NCI-H345 treated with DMSO at 0.1 percent for 48 hours (cell line): Measurements from ENCODE around the gene METTL1.
"Not testable (repeated sequence)": the region's sequence is repeated elsewhere in the genome, so short reads cannot be mapped to it uniquely, and the experiment has no call there.

Experiments
- DNase-seq: peaks from one replicate; lab custom pipeline; 2025; ENCODE audit not compliant: unreplicated experiment; lab: John Stamatoyannopoulos, UW

The METTL1 gene

DNA sequence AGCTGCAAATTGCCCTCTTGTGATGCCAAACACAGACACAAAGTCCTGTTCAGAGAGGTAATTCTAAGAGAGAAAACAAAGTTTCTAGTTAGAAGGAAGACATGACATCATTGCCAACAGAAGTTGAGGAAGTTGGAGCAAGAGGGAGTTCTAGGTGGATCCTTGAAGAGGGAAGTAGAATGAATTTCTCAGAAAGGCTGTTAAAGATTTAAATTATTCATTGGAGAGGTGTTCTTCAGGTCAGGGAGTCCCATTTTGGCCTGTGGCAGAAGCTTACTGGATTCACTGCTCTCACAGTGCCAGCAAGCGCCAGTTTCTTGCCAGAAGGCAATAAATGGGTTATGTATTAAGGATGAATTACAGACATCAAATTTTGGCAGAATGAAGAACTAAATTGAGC is 26.0 kb upstream of the METTL1 start:
- DNase-seq = no peak

DNA sequence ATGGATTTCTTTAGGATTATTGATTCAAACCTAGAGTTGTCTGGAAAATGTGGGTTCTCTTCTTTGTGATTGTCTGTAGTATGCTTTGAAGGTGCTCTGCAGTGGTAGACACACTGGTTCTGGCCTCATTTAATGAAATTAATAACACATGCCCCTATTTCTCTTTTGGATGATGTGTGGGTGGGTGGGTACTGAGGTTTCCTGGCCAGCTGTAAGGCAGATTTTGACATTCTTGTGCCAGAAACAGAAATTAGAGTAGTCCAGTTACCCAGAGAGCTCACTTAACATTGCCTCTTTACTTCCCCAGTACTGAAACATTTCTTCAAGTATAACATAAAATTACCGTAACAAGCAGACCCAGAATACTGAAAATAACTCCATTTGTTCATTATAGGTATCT is 25.1 kb upstream of the METTL1 start:
- no peak for DNase-seq

DNA sequence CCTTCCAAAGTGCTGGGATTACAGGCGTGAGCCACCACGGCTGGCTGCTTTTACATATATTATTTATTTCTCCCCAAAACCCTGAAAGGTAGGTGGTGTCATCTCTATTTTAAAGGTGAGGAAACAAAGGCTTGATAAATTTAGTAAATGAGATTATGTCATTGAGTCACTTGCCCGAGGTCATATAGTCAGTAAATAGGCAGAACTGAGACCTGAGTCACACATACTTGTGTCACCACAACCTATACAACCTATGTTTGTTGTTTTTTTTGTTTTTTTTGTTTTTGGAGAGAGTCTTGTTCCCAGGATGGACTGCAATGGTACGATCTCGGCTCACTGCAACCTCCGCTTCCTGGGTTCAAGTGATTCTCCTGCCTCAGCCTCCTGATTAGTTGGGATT is 23.4 kb upstream of the METTL1 start:
- no peak for DNase-seq

DNA sequence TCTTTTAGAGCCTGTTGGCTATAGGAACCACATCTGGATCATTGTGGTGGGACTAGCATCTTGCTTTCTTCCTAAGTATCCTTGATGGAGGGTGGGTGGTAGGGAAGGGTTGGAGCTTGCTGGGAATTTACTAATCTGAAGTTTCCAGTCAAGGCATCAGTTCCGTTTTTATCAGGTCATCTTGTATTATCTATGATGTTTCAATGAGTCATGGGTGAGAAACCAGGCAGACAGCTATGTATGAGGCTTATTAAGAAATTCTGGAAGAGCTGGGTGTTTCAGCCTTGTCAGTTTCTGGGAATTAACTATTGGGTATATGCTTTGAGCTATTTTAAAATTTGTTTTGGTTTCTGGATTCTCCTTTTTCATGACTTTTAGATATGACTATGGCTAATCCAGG is 22.0 kb upstream of the METTL1 start:
- DNase-seq = no peak

GRCh38 chr12:57783861-57784260 is 12.0 kb upstream of the METTL1 start:
- DNase-seq = no peak

- DNase-seq = no peak
Measured at GRCh38 chr12:57783466-57783801, 11.5 kb upstream of the METTL1 start.

DNA sequence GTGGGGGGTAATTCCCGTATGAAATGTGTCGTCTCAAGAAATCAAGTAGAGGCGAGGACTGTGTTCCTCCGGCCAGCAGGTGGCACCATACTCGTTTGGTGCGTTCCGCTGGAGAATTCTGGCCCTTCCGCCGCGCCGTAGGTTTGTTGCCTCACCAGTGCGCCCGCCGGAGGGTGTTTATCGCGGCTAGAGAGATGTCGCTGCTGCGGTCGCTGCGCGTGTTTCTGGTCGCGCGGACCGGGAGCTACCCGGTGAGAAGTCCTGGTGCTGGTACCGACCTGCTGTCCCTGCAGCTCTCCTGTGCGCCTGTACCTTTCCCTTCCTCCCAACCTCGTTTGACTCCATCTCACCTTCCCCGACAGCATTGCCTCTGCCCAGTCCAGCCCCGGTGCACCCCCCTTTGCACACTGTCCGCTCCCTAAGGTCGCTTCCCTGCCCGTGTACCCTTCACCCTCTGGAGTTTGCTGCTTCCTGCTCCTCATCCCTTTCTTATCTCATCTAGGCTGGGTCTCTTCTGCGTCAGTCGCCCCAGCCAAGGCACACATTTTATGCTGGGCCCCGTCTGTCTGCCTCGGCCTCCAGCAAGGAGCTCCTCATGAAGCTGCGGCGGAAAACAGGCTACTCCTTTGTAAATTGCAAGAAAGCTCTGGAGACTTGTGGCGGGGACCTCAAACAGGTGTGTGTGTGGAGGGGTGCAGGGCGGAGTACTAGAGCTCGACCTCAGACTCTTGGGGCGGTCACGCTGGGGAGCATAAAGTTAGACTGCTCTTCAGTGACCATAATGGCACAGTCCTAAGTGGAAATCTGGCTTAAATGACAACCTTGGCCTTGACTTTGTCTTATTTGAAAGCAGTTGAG is 10.9 kb upstream of the METTL1 start, which contains the start of gene TSFM:
TSS of gene TSFM (plus strand) at position 180 of the 858 bp plus-strand sequence. CDS start at position 195, 15 bp downstream.
- DNase-seq = peak; percentile 86

DNA sequence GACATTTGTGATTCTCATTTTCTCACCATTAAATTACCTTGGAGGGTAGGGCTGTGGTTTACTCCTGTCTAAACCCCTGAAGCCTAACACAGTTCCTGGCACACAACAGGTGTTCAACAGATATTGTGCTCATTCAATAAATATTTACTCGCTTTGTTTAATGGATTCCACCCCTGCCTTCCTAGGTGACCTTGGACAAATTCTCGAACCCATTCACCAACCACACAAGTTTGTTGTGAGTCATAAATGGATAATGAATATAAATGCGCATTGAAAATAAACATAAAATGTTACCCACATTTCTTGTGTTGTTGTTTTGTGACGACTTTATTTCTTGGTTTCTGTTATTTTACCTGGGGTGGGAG is 10.3 kb upstream of the METTL1 start:
- no peak for DNase-seq

GRCh38 chr12:57781801-57782200 is 9.9 kb upstream of the METTL1 start:
- no peak for DNase-seq

DNA sequence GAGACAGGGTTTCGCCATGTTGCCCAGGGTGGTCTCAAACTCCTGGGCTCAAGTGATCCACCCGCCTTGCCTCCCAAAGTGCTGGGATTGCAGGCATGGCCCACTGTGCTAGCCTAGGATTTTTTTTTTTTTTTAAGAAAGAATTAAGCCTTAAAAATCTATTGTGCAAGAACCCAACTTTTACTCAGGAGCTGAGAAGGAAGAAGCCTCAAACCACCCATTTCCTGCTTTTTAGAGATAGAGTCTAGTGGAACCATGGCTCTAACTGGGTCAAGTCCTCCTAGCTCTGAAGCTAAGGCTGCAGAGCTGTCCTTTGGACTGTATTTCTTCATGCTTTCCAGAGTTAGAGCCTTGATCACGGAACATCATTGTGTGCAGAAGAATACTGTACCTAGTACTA is 9.3 kb upstream of the METTL1 start:
- no peak for DNase-seq

GRCh38 chr12:57780284-57780897 is 8.5 kb upstream of the METTL1 start:
- no peak for DNase-seq

GRCh38 chr12:57779736-57780135 is 7.8 kb upstream of the METTL1 start:
- no peak for DNase-seq

- no peak for DNase-seq
Measured at GRCh38 chr12:57777911-57778310, 6.0 kb upstream of the METTL1 start.

DNA sequence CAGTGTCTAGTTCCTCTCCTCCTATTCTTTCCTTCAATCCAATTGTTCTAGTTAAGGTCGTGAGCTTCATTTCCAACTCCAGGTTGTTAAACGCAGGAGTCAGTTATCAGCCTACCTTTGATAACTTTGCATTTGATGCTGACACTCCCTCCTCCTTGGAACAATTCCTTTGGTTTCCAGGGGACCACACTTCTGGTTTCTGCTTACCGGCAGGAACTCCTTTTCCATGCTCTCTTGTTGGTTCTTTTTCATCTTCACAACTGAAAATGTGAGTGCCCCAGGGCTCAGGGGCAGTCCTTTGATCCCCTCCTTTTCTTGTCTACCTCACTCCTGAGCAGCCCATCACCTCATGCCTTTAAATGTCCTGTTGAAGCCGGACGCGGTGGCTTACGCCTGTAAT is 5.5 kb upstream of the METTL1 start:
- no peak for DNase-seq

GRCh38 chr12:57776247-57776587 is 4.3 kb upstream of the METTL1 start:
- no peak for DNase-seq

DNA sequence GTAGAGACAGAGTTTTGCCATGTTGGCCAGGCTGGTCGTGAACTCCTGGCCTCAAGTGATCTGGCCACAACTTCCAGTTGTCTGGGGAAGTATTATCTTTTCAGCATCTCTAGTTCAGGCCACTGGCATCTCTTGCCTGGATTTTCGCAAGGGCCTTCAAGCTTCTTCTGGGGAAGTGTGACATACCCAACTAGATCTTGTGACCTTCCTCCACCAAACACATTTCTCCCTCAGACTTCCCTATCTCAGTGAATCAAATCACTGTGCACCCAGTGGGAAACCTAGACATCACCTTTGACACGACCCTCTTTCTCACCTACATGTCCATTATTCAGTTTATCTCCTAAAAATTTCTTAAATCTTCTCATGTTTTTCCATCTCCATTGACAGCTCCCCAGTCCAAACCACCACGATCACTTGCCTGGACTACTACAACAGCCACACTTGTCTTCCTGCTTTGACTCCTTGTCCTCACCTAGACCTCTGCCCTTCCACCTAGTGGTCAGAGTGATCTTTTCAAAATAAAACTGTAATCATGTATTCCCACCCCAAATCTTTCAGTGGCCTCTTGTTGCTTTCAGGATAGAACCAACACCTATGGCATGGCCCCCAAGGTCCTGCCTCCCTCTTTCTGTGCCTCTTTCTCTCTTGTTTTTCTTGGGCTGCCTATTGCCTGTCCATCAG is 3.8 kb upstream of the METTL1 start:
- no peak for DNase-seq

- no peak for DNase-seq
Measured at GRCh38 chr12:57775044-57775443, 3.1 kb upstream of the METTL1 start.

GRCh38 chr12:57774634-57775033 is 2.7 kb upstream of the METTL1 start:
- not testable (repeated sequence) for DNase-seq

DNA sequence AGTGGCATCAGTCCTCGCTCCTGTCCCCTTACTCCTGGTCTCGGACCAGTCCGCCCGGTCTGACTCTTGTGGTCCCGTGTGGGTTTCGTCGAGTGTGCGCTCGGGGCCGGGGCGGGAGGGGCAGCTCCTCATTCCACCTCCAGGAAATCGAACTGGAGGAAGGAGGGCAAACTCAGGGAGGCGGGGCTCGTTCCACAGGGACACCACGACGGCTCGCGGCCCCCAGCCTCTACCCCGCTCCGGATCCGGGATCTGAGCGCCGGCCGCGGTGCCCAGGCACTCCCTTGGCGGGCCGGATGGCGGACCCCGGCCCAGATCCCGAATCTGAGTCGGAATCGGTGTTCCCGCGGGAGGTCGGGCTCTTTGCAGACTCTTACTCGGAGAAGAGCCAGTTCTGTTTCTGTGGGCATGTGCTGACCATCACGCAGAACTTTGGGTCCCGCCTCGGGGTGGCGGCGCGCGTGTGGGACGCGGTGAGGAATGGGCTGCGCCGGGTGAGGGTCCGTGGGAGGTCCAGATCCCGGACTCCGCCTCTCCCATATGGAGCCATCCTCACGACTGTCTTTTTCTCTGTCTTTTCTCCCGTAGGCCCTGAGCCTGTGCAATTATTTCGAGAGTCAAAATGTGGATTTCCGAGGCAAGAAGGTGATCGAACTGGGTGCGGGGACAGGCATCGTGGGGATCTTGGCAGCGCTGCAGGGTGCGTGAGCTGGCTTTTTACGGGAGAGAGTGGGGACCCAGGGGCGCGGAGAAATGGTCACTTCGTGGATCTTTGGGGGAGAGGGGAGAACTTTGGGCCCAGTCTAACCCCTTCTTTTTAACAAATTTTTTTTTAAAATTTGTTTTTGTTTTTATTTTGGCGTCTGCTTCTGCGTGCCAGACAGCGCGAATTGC is 771 bp upstream of the METTL1 start, which contains the start of gene EEF1AKMT3:
TSS of gene EEF1AKMT3 (plus strand) at position 186 of the 894 bp plus-strand sequence. CDS start at position 297, 111 bp downstream.
- no peak for DNase-seq

- peak; percentile 81 for DNase-seq
Measured at GRCh38 chr12:57771236-57771872, 551 bp downstream of the METTL1 start.

DNA sequence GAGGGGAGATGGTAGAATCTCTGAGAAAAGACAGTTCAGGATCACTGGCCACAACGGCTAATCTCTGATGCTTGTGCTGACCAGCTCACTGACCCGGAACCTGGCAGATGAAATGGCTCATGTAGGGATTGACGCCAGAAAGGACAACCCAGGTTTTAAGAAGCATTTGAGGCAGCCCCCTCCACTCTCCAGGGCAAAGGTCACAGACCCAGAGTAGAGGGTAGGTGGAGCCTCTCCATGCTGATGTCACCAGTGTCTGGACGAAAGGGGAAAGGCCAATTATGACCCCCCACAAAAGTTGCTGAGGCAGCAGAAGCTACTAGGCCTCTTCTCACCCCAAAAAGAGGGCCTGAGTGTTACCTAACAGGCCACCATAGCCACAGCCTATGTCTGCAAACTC is 1.2 kb downstream of the METTL1 start:
- DNase-seq = no peak
